NCI-H2196 (cell line): Measurements from ENCODE around the gene MTG1.
"Not testable (repeated sequence)": the region's sequence is repeated elsewhere in the genome, so short reads cannot be mapped to it uniquely, and the experiment has no call there.

Source experiments
- DNase-seq: peaks from one replicate; lab custom pipeline; 2025; ENCODE audit not compliant: unreplicated experiment; lab: John Stamatoyannopoulos, UW

Gene MTG1

DNA sequence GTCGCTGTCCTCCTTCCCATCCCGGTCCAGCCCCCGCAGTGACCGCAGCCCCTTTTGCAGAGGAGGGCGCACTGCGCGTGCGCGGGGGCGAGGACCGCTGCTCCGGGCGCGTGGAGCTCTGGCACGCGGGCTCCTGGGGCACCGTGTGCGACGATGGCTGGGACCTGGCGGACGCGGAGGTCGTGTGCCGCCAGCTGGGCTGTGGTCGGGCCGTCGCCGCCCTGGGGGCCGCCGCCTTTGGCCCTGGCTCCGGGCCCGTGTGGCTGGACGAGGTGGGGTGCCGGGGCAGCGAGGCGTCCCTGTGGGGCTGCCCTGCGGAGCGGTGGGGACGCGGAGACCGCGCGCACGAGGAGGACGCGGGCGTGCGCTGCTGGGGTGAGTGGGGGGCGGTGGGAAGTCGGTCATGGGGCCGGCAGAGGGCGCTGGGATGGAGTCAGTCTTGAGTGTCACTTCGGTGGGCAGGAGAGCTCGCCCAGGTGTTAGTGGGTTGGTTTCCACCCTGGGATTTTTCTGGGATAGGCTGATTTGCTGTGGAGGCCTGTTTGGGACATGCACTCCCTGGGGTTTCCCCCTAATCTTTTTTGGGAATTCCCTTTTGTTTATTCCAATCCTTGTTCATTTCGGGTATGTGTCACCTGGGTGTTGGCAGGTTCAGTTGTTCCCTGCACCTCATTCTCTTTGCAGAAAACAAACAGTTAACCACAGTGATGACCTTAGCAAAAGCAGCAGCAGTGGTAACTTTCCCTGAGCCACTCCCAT is 71.4 kb downstream of the MTG1 start:
- DNase-seq: no peak

DNA sequence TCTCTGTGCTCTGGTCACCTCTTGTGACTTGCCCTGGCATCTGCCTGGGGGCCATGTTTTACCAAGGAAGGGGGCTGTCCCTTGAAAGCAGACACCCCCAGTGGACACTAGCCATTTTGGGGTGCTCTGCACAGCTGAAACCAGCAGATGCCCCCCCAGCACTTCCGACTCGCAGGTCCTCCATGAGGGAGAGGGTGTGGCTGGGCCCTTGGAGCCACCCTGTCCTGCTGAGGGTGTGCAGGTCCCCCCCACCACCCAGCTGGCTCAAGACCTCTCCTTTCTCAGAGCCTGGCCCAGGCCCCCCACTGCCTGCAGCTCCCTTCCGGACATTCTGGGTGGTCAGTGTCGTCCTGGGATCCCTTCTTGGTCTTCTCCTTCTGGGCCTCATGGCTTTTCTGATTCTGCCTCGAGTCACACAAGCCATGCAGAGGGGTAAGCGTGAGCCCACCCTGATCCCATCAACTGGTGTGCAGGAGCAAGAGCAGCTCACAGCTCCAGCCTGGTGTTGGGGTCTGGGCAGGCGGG is 72.1 kb downstream of the MTG1 start:
- no peak for DNase-seq

DNA sequence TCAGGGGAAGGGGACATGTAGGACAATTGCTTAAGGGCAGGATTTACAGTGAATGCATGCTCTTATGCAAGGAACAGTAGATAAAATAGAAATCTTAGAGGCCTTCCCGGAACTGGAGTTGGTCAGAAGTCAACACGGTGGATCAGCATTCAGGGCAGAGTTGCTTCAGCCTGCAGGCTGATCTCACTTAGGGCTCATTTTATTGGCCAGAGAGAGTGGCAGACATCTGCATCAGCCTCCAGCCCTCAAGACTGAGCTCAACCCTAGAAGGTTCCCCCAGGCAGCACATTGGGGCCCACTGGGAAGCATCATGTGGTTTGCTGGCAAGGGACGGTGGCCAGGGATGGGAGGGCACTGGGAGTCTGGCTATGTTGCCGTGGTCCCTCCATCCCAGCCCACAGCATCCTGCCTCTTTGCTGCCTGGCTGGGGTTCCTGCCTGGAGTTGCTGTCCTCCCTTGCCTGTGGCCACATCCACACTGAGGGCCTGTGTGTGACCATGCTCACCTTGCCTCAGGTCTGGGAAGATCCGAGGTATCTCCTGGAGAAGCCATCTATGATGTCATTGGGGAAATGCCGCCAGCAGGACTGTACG is 72.8 kb downstream of the MTG1 start:
- DNase-seq: no peak

DNA sequence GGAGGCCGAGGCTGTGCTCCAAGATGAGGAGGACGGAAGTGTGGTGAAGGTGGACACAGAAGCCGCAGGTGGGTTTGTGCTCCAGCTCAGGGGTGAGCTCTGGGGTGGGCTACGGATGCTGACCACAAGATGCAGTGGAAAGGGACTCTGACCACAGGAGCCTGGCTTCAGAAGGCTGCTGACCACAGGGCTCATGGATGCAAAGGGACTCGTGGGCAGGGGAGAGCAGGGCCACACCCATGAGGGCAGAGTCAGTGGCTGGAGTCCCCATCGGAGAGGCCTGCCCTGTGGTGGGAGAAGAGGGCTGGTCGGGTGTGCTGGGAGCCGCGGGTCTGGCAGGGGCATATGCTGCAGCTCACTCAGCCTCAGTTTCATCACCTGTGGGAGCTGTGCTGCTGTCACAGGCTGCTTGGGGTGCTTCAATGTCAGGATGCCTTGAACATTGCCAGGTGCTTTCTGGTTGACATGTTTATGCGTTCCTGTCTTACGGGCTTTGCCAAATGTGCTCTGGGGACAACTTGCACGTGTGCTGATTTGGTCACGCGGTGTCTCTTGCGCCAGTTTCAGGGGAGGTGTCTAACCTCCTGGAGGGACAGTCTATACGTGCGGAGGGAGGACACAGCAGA is 73.4 kb downstream of the MTG1 start:
- no peak for DNase-seq

DNA sequence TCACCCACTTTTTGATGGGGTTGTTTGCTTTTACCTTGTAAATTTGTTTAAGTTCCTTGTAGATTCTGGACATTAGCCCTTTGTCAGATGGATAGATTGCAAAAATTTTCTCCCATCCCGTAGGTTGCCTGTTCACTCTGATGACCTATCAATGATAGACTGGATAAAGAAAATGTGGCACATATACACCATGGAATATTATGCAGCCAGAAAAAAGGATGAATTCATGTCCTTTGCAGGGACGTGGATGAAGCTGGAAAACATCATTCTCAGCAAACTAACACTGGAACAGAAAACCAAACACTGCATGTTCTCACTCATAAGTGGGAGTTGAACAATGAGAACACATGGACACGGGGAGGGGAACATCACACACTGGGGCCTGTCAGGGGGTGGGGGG is 75.2 kb downstream of the MTG1 start:
- not testable (repeated sequence) for DNase-seq

DNA sequence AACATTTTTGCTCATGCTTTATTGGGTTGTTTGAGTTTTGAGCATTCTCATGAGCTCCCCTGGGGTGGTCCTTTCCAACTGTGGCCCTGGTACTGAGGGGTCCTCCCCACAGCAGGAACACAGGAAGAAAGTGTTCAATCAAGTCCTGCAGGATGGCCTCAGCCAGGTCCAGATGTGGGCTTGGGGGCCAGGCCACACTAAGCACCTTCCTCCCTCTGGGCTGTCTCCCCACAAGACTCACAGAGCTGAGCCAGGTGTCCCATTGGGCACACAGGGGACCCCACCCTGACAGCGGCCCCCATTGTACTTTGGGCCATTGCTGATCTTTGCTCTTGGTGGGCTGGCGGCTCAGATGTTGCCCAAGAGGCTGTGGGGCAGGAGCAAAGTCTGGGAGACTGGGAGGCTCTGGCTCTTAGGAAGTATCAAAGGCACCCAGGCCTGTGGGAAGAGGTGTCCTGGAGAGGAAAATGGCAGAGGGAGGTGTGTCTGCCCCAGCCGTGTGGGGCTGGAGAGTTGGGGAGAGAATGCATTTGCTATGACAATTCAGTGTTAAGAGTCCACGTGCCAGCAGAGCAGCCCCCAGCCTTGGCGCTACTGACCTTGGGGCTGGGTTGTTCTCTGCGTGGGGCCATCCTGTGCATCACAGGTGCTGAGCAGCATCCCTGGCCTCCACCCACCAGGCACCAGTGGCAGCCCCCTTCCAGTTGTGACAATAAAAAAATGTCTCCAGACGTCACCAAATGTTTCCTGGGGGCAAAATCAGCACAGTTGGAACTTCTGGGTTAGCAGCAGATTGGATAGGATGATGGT is 77.5 kb downstream of the MTG1 start:
- no peak for DNase-seq
